B cell (primary cell): ENCODE data around the gene POU6F1. TPM values are rescaled to one million over a fixed set of nuclear protein-coding genes. Genes with fewer than 3 reads are reported as not detected.

Experiments
- ATAC-seq: fragments of 200-7000 bp; cut with Tn5 transposase; one replicate; pipeline ENCODE4 v1.10.0; 2021; ENCODE audit warnings: low read depth, mild to moderate bottlenecking, moderate number of reproducible peaks, moderate library complexity
- CTCF ChIA-PET: fragments of 350-600 bp; sonication (Branson Sonifier 250); formaldehyde crosslinking; loops from one replicate; lab custom pipeline; 2021; ENCODE audit warnings: antibody characterized with exemption, inconsistent platforms; lab: Charles Lee
- POLR2A ChIA-PET: fragments of 350-600 bp; sonication (Branson Sonifier 250); formaldehyde crosslinking; loops from one replicate; lab custom pipeline; 2021; ENCODE audit warnings: antibody characterized with exemption; lab: Charles Lee
- DNase-seq: peaks from one replicate; pipeline ENCODE4 v3.0.0; 2013
- H2AFZ ChIP-seq: 2 replicates; pipeline ENCODE4 v1.6.1; 2012; ENCODE audit warnings: mild to moderate bottlenecking, low read depth, low read length; ENCODE audit not compliant: insufficient read depth, poor library complexity, severe bottlenecking
- H3K27ac ChIP-seq, 2 donors: 1 replicate in 1 of 2; 2 replicates in 1 of 2; pipeline ENCODE4 v1.5.1; 2012 to 2013; ENCODE audit warnings: low read length in 2 of 2, mild to moderate bottlenecking in 2 of 2, moderate library complexity in 1 of 2
- H3K27me3 ChIP-seq, 4 experiments: fragments of 200-600 bp in 1 of 4; sonication (generic) in 1 of 4; replicated peaks in 1 of 4; 1 replicate in 2 of 4; 2 replicates in 2 of 4; pipeline versions ENCODE4 v1.6.1 to v1.7.0; 2013 to 2016; ENCODE audit warnings: low read length in 3 of 4, mild to moderate bottlenecking in 2 of 4, mixed read lengths in 1 of 4, moderate library complexity in 1 of 4; ENCODE audit not compliant: insufficient read depth in 4 of 4, control insufficient read depth in 3 of 4; ENCODE audit errors: control extremely low read depth in 1 of 4
- H3K36me3 ChIP-seq, 2 experiments: replicated peaks in 1 of 2; 1 replicate in 1 of 2; 2 replicates in 1 of 2; pipeline versions ENCODE4 v1.6.1 to v1.7.1; 2013; ENCODE audit warnings: low read length in 1 of 2; ENCODE audit not compliant: insufficient read depth in 2 of 2, control insufficient read depth in 1 of 2; ENCODE audit errors: control extremely low read depth in 1 of 2, extremely low read depth in 1 of 2
- H3K4me1 ChIP-seq, 2 donors: fragments of 200-600 bp in 1 of 2; sonication (generic) in 1 of 2; 1 replicate in 1 of 2; 2 replicates in 1 of 2; pipeline versions ENCODE4 v1.5.1 to v1.6.1; 2013 to 2017; ENCODE audit warnings: low read length in 2 of 2; ENCODE audit not compliant: control insufficient read depth in 2 of 2, insufficient read depth in 2 of 2
- H3K4me2 ChIP-seq: replicated peaks from 2 replicates; pipeline ENCODE3; 2012; ENCODE audit warnings: mild to moderate bottlenecking, low read depth, low read length; ENCODE audit not compliant: poor library complexity, severe bottlenecking
- H3K4me3 ChIP-seq, 5 experiments: fragments of 200-600 bp in 1 of 5; sonication (generic) in 1 of 5; 1 replicate in 3 of 5; 2 replicates in 2 of 5; pipeline versions ENCODE4 v1.5.1 to v1.7.0; 2011 to 2016; ENCODE audit warnings: low read length in 4 of 5, mild to moderate bottlenecking in 4 of 5, low read depth in 2 of 5, control low read depth in 1 of 5, moderate library complexity in 1 of 5; ENCODE audit not compliant: insufficient read depth in 1 of 5; ENCODE audit errors: control extremely low read depth in 1 of 5, extremely low read depth in 1 of 5
- H3K79me2 ChIP-seq: fragments of 200-600 bp; sonication (generic); one replicate; pipeline ENCODE4 v1.6.0; 2016; ENCODE audit warnings: low read length; ENCODE audit not compliant: control insufficient read depth, insufficient read depth
- H3K9ac ChIP-seq: fragments of 200-600 bp; sonication (generic); 2 replicates; pipeline ENCODE4 v1.6.1; 2017; ENCODE audit warnings: mild to moderate bottlenecking, low read length, moderate library complexity
- H3K9me3 ChIP-seq, 3 donors: one replicate each; pipeline versions ENCODE4 v1.6.1 to v1.7.1; 2013; ENCODE audit warnings: low read length in 2 of 3; ENCODE audit not compliant: control insufficient read depth in 2 of 3, insufficient read depth in 1 of 3; ENCODE audit errors: control extremely low read depth in 1 of 3
- H4K20me1 ChIP-seq: 2 replicates; pipeline ENCODE4 v1.6.0; 2012; ENCODE audit warnings: mild to moderate bottlenecking, low read length; ENCODE audit not compliant: insufficient read depth, control insufficient read depth, poor library complexity, severe bottlenecking
- H3K27ac Mint-ChIP-seq: one replicate; pipeline ENCODE4 v1.8.0; 2021; ENCODE audit warnings: mixed read lengths
- H3K27me3 Mint-ChIP-seq: one replicate; pipeline ENCODE4 v1.8.0; 2021; ENCODE audit warnings: mixed read lengths
- H3K4me1 Mint-ChIP-seq: one replicate; pipeline ENCODE4 v1.8.0; 2021; ENCODE audit warnings: mixed read lengths
- H3K4me3 Mint-ChIP-seq: one replicate; pipeline ENCODE4 v1.8.0; 2021; ENCODE audit warnings: mixed read lengths
- H3K9me3 Mint-ChIP-seq: one replicate; pipeline ENCODE4 v1.8.0; 2022; ENCODE audit warnings: mixed read lengths; ENCODE audit not compliant: insufficient read depth
- CTCF ChIP-seq: fragments of 200-600 bp; IDR thresholded peaks from one replicate; pipeline ENCODE4 v1.8.0; 2022; ENCODE audit warnings: antibody characterized with exemption, mild to moderate bottlenecking
- EZH2 ChIP-seq: IDR thresholded peaks from 2 replicates; pipeline ENCODE4 v1.6.1; 2012; ENCODE audit warnings: borderline replicate concordance, low read depth, mild to moderate bottlenecking, moderate library complexity, low read length; ENCODE audit not compliant: insufficient read depth, poor library complexity, severe bottlenecking
- WGBS: methylation state at CpG from one replicate; pipeline ENCODE4 v1.1.5; 2013; ENCODE audit warnings: missing lambda C conversion rate; ENCODE audit not compliant: insufficient coverage; 5-methylcytosine and 5-hydroxymethylcytosine counted together
- intact Hi-C: fragments of 100-400 bp; cut with micrococcal nuclease; formaldehyde crosslinking; loops from one replicate; pipeline ENCODE4 v1.10.0; 2022
- polyA plus RNA-seq: library from polyadenylated mRNA; depleted of rRNA; stranded (reverse); fragments of >200 nt; gene quantifications from 2 replicates; pipeline ENCODE4 v1.2.3, GENCODE V29; 2012
- total RNA-seq, 2 donors: library from RNA; stranded (reverse); fragments of 120-200 nt in 1 of 2; gene quantifications; 1 replicate in 1 of 2; 2 replicates in 1 of 2; pipeline versions ENCODE4 v1.2.3 to v1.2.4, GENCODE V29; 2013 to 2022

POU6F1 gene
- total and polyA plus RNA-seq, 2 donors (not counting 1 experiment from before 2014, with no cell fraction given): 27.7 to 62.6 TPM

- Histone ChIP-seq H3K79me2 (no peaks in the 10 kb centered on the region), H4K20me1 (no peaks in the 10 kb centered on the region), H3K4me2 (no peak overlapping the region), H3K27ac (no peak overlapping the region), H3K9me3 (peaks cover 0 to 6% (median 0%) of the 10 kb centered on the region in 3 donors), H3K4me3 (no peak overlapping the region), H2AFZ (no peak overlapping the region), H3K4me1 (peaks cover 0 to under 1% of the 10 kb centered on the region in 2 donors), H3K36me3 (no peaks in the 10 kb centered on the region), H3K9ac (no peak overlapping the region), H3K27me3 (no peaks in the 10 kb centered on the region)
- DNase-seq: no peak
- CTCF ChIA-PET: no interaction called here
- no peak overlapping the region for H3K27ac Mint-ChIP-seq
- H3K4me3 Mint-ChIP-seq: no peak overlapping the region
- no peaks in the 10 kb centered on the region for H3K9me3 Mint-ChIP-seq
- POLR2A ChIA-PET: no interaction called here
- TF ChIP-seq EZH2 (no peak), CTCF (no peak)
- no peaks in the 10 kb centered on the region for H3K27me3 Mint-ChIP-seq
- intact Hi-C loops: no loop called here
- no peak for ATAC-seq
- no peaks in the 10 kb centered on the region for H3K4me1 Mint-ChIP-seq
Observed at GRCh38 chr12:51232642-51233041, 14.8 kb upstream of the POU6F1 start.

- Histone ChIP-seq H3K4me3 (no peak overlapping the region), H3K27me3 (no peaks in the 10 kb centered on the region), H3K4me2 (no peak overlapping the region), H4K20me1 (no peaks in the 10 kb centered on the region), H3K36me3 (no peaks in the 10 kb centered on the region), H3K27ac (no peak overlapping the region), H3K9me3 (peaks cover 0 to 6% (median 0%) of the 10 kb centered on the region in 3 donors), H3K9ac (no peak overlapping the region), H3K4me1 (no peaks in the 10 kb centered on the region), H2AFZ (no peak overlapping the region), H3K79me2 (no peaks in the 10 kb centered on the region)
- POLR2A ChIA-PET: interaction anchor here (0.6 to 1.5 kb wide), 4 partner anchors 9 to 211 kb away, joined by 3 to 5 read pairs (median 4); partner anchors contain the start of genes DAZAP2 and POU6F1
- H3K27me3 Mint-ChIP-seq: no peaks in the 10 kb centered on the region
- 99% methylated on average over 6 of the region's 7 CpGs for WGBS
- H3K4me1 Mint-ChIP-seq: no peaks in the 10 kb centered on the region
- no peak for DNase-seq
- no peak overlapping the region for H3K4me3 Mint-ChIP-seq
- ATAC-seq: no peak
- CTCF ChIA-PET: interaction anchor here (0.7 to 1.9 kb wide), 4 partner anchors 9 to 112 kb away, joined by 3 to 15 read pairs (median 4); partner anchors contain the start of genes DAZAP2 and POU6F1
- H3K9me3 Mint-ChIP-seq: no peaks in the 10 kb centered on the region
- TF ChIP-seq EZH2: no peak
- TF ChIP-seq CTCF: no peak
- intact Hi-C loops: no loop called here
- H3K27ac Mint-ChIP-seq: no peak overlapping the region
Observed at GRCh38 chr12:51229116-51229809, 11.4 kb upstream of the POU6F1 start.
